Measurements from ENCODE around the gene CTRB1. TPM values are rescaled to one million over a fixed set of nuclear protein-coding genes. Genes with fewer than 3 reads are reported as not detected.

CTRB1 gene
- total RNA-seq = not detected

GRCh38 chr16:75218256-75219076 is at the start of gene CTRB1:
Gene CTRB1 (plus strand): TSS chr16:75218988. CDS start chr16:75219008, 20 bp downstream.
- no peaks in the 10 kb centered on the region for H3K9me3 ChIP-seq (ENCODE audit: low read depth, low read length)
- no peaks in the 10 kb centered on the region for H3K27me3 ChIP-seq (ENCODE audit: insufficient read depth, low read length)
- H3K4me3 ChIP-seq (ENCODE audit: low read length) = no peak within 1 kb of the TSS
- H3K4me1 ChIP-seq (ENCODE audit: insufficient read depth, low read length) = no peaks in the 10 kb centered on the region

- no peak overlapping the region for H3K4me3 ChIP-seq (ENCODE audit: low read length)
Observed at GRCh38 chr16:75169899-75170405, 48.8 kb upstream of the CTRB1 start.

GRCh38 chr16:75172578-75172977 is 46.2 kb upstream of the CTRB1 start:
- no peaks in the 10 kb centered on the region for H3K27me3 ChIP-seq (ENCODE audit: insufficient read depth, low read length)
- H3K4me1 ChIP-seq (ENCODE audit: insufficient read depth, low read length) = no peaks in the 10 kb centered on the region
- no peak overlapping the region for H3K4me3 ChIP-seq (ENCODE audit: low read length)
- H3K9me3 ChIP-seq (ENCODE audit: low read depth, low read length) = peaks cover 67% of the 10 kb centered on the region

More at GRCh38 chr16:75169899-75170405, 48.8 kb upstream of the CTRB1 start:
- Histone ChIP-seq H3K9me3 (ENCODE audit: low read depth, low read length) (peaks cover 69% of the 10 kb centered on the region), H3K4me1 (ENCODE audit: insufficient read depth, low read length) (no peaks in the 10 kb centered on the region), H3K27me3 (ENCODE audit: insufficient read depth, low read length) (no peaks in the 10 kb centered on the region)

DNA sequence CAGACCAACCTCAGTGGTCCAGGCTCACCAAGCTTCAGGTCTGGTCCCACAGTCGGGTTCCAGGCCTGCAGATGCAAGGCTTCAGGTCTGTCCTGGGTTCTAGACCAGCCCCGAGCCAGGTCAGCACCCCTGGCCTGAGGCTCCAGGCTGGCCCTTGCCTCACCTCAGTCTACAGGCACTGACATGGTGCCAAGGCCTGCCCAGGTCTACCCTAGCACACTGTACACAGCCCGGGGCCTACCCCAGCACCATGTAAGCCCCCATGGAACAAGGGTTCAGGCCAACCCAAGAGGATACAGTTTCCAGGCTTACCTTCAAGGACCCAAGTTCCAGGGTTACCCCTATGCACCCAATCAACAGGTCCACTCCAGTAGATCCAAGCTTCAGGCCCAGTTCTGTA is 43.7 kb upstream of the CTRB1 start:
- H3K9me3 ChIP-seq (ENCODE audit: low read depth, low read length) = peaks cover 55% of the 10 kb centered on the region
- H3K27me3 ChIP-seq (ENCODE audit: insufficient read depth, low read length) = no peaks in the 10 kb centered on the region
- H3K4me3 ChIP-seq (ENCODE audit: low read length) = no peak overlapping the region
- H3K4me1 ChIP-seq (ENCODE audit: insufficient read depth, low read length) = no peaks in the 10 kb centered on the region

GRCh38 chr16:75176926-75177325 is 41.9 kb upstream of the CTRB1 start:
- Histone ChIP-seq H3K9me3 (ENCODE audit: low read depth, low read length) (peaks cover 36% of the 10 kb centered on the region), H3K4me1 (ENCODE audit: insufficient read depth, low read length) (no peaks in the 10 kb centered on the region)

DNA sequence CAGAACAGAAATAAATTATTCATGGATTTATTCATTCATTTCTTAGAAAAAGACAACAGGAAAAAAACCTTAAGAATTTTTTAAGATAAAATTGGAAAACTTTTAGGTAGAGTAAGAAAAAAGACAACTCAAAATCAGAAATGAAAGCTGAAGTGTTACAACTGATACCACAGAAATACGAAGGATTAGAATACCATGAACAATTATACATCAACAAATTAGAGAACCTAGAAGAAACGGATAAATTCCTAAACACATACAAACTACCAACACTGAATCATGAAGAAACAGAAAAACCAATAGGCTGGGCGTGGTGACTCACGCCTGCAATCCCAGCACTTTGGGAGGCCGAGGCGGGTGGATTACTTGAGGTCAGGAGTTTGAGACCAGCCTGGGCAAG is 39.6 kb upstream of the CTRB1 start:
- H3K4me1 ChIP-seq (ENCODE audit: insufficient read depth, low read length) = no peaks in the 10 kb centered on the region
- H3K4me3 ChIP-seq (ENCODE audit: low read length) = no peak overlapping the region
- H3K27me3 ChIP-seq (ENCODE audit: insufficient read depth, low read length) = no peaks in the 10 kb centered on the region
- peaks cover 20% of the 10 kb centered on the region for H3K9me3 ChIP-seq (ENCODE audit: low read depth, low read length)

More at GRCh38 chr16:75176926-75177325, 41.9 kb upstream of the CTRB1 start:
- Histone ChIP-seq H3K27me3 (ENCODE audit: insufficient read depth, low read length) (no peaks in the 10 kb centered on the region), H3K4me3 (ENCODE audit: low read length) (no peak overlapping the region)

- H3K9me3 ChIP-seq (ENCODE audit: low read depth, low read length) = peaks cover 17% of the 10 kb centered on the region
- H3K4me1 ChIP-seq (ENCODE audit: insufficient read depth, low read length) = no peaks in the 10 kb centered on the region
- H3K27me3 ChIP-seq (ENCODE audit: insufficient read depth, low read length) = no peaks in the 10 kb centered on the region
- no peak overlapping the region for H3K4me3 ChIP-seq (ENCODE audit: low read length)
Observed at GRCh38 chr16:75181630-75182029, 37.2 kb upstream of the CTRB1 start.

DNA sequence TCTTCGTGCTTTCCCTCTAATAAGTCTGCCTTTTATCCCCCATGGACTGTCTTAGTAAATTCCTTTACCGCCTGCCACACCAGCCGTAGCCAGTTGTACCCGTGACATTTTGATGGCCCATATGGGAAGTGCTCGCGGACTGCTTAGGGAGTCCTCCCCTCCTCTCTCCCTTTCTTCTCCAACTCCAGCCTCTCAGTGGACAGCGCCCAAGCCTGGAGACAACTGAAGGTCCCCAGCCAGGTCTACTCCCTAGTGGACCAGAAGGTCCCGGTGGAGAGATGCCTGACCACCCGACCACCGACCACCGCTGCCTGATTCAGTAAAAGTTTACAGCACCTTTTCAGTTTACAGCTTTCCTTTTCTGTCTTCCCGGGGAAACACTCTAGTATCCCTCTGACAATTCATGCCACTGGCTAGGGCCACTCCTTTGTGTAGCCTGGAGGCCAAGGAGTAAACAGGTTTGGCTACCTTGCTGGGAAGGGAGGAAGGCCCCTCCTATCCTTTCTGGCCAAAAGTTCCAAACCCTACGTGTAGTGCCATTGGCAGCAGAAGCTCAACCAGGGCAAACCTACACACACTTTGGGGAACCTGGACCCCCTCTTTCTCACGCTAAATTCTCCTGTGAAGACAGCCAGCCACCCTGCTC is 29.8 kb upstream of the CTRB1 start:
- H3K4me1 ChIP-seq (ENCODE audit: insufficient read depth, low read length) = no peaks in the 10 kb centered on the region
- no peak overlapping the region for H3K4me3 ChIP-seq (ENCODE audit: low read length)
- H3K27me3 ChIP-seq (ENCODE audit: insufficient read depth, low read length) = no peaks in the 10 kb centered on the region
- H3K9me3 ChIP-seq (ENCODE audit: low read depth, low read length) = no peaks in the 10 kb centered on the region

DNA sequence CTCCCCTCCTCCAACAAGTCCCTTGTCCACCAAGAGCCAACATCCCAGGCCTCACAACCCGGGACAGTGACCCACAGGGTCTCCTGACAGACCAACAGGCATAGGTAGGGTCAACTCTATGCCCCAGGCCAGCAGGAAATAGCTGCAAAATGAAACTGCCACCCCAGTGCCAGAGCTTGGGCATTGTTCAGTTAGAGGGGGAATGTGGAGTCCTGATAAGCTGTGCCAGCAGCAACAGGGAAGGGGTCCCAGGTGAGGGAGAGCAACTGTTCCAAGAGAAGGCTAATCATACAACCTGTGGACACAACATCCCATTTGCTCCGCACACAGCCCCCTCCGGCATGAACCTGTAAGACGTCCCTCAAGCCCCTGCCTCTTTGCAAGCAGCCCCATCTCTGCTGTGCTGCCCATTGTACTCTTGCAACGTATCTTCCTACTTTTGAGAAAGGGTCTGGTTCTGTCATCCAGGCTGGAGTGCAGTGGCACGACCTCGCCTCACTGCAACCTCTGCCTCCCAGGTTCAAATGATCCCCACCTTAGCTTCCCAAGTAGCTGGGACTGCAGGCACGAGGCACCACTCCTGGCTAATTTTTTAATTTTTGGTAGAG is 29.0 kb upstream of the CTRB1 start:
- H3K9me3 ChIP-seq (ENCODE audit: low read depth, low read length) = no peaks in the 10 kb centered on the region
- H3K4me1 ChIP-seq (ENCODE audit: insufficient read depth, low read length) = no peaks in the 10 kb centered on the region
- H3K4me3 ChIP-seq (ENCODE audit: low read length) = no peak overlapping the region
- H3K27me3 ChIP-seq (ENCODE audit: insufficient read depth, low read length) = no peaks in the 10 kb centered on the region

- Histone ChIP-seq H3K4me3 (ENCODE audit: low read length) (no peak overlapping the region), H3K4me1 (ENCODE audit: insufficient read depth, low read length) (no peaks in the 10 kb centered on the region), H3K27me3 (ENCODE audit: insufficient read depth, low read length) (peaks cover 7% of the 10 kb centered on the region), H3K9me3 (ENCODE audit: low read depth, low read length) (no peaks in the 10 kb centered on the region)
Observed at GRCh38 chr16:75192606-75193264, 26.1 kb upstream of the CTRB1 start.

- Histone ChIP-seq H3K4me3 (ENCODE audit: low read length) (no peak overlapping the region), H3K27me3 (ENCODE audit: insufficient read depth, low read length) (peaks cover 12% of the 10 kb centered on the region), H3K4me1 (ENCODE audit: insufficient read depth, low read length) (no peaks in the 10 kb centered on the region), H3K9me3 (ENCODE audit: low read depth, low read length) (no peaks in the 10 kb centered on the region)
Observed at GRCh38 chr16:75193265-75193650, 25.5 kb upstream of the CTRB1 start.

DNA sequence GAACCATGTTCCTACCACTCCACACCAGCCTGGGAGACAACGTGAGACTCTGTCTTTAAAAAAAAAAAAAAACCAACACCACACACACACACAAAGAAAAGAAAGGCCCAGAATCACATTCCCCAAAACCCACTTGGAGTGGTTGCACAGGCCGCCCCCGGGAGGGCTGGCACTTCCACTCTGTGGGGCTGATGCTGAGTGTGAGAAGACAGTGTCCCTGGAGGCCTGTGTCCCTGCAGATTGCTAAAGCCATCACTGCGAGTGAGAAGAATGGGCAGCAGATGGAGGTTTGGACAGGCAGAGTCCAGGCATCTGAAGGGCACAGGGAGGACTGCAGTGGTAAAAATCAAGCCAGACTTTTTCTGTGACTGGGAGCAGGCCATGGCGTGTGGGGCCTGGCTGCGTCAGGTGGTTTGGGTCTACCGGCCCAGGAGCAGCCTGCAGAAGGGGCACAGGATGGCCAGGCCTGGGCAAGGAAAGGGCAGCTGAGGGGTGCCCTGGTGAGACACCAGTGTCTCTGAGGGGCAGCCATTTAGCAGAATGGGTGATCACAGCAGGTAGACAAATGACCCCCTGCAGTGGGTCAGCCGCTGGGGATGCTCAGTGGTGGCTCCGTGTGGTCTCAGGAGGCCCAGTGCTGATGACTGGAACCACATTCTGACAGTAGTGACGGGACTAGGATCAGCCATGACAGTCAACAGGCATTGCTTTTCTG is 24.9 kb upstream of the CTRB1 start:
- Histone ChIP-seq H3K4me3 (ENCODE audit: low read length) (no peak overlapping the region), H3K27me3 (ENCODE audit: insufficient read depth, low read length) (peaks cover 13% of the 10 kb centered on the region), H3K9me3 (ENCODE audit: low read depth, low read length) (no peaks in the 10 kb centered on the region), H3K4me1 (ENCODE audit: insufficient read depth, low read length) (no peaks in the 10 kb centered on the region)

GRCh38 chr16:75195811-75196790 is 22.7 kb upstream of the CTRB1 start:
- H3K4me1 ChIP-seq (ENCODE audit: insufficient read depth, low read length) = peaks cover 2% of the 10 kb centered on the region
- H3K27me3 ChIP-seq (ENCODE audit: insufficient read depth, low read length) = peaks cover 13% of the 10 kb centered on the region
- no peak overlapping the region for H3K4me3 ChIP-seq (ENCODE audit: low read length)
- H3K9me3 ChIP-seq (ENCODE audit: low read depth, low read length) = no peaks in the 10 kb centered on the region
